HFFc6 (cell line): ENCODE measurements around the gene GRAMD1A. TPM values are rescaled to one million over a fixed set of nuclear protein-coding genes. Genes with fewer than 3 reads are reported as not detected.
"Not testable (repeated sequence)": the region's sequence is repeated elsewhere in the genome, so short reads cannot be mapped to it uniquely, and the experiment has no call there.

Source experiments
- DNase-seq: peaks from one replicate; pipeline ENCODE4 v3.0.0-alpha.2; 2018
- H3K27ac Mint-ChIP-seq: 2 replicates; pipeline ENCODE4 v1.8.0; 2020; ENCODE audit warnings: mild to moderate bottlenecking, mixed read lengths
- H3K27me3 Mint-ChIP-seq: 2 replicates; pipeline ENCODE4 v1.8.0; 2021; ENCODE audit warnings: mild to moderate bottlenecking, moderate library complexity, mixed read lengths; ENCODE audit not compliant: insufficient read depth
- H3K36me3 Mint-ChIP-seq: 2 replicates; pipeline ENCODE4 v1.8.0; 2021; ENCODE audit warnings: low read depth, mixed read lengths
- H3K4me1 Mint-ChIP-seq: 2 replicates; pipeline ENCODE4 v1.8.0; 2020; ENCODE audit warnings: low read depth, mixed read lengths
- H3K4me3 Mint-ChIP-seq: 2 replicates; pipeline ENCODE4 v1.8.0; 2020; ENCODE audit warnings: mild to moderate bottlenecking, moderate library complexity, mixed read lengths
- H3K9me3 Mint-ChIP-seq: 2 replicates; pipeline ENCODE4 v1.8.0; 2020; ENCODE audit warnings: mild to moderate bottlenecking, mixed read lengths
- total RNA-seq, 6 experiments: library from RNA; stranded (reverse); fragmentation: NEBNext Ultra II Directional; extraction: Animal tissue kit (Norgen Biotek cat#: 25700); gene quantifications; 2 replicates in 1 of 6; 3 replicates in 5 of 6; pipeline ENCODE4 v1.2.3, GENCODE V29; 2021
- TF ChIP-seq, protein P1 (sequence below): fragments of 200-600 bp; sonication (generic); IDR thresholded peaks from 2 replicates; pipeline ENCODE4 v1.5.0; 2021; ENCODE audit warnings: antibody characterized with exemption, mild to moderate bottlenecking

GRAMD1A gene
- total RNA-seq, 6 experiments from 2014 or later, result 48.2 to 51.3 (median 50.0) TPM

DNA sequence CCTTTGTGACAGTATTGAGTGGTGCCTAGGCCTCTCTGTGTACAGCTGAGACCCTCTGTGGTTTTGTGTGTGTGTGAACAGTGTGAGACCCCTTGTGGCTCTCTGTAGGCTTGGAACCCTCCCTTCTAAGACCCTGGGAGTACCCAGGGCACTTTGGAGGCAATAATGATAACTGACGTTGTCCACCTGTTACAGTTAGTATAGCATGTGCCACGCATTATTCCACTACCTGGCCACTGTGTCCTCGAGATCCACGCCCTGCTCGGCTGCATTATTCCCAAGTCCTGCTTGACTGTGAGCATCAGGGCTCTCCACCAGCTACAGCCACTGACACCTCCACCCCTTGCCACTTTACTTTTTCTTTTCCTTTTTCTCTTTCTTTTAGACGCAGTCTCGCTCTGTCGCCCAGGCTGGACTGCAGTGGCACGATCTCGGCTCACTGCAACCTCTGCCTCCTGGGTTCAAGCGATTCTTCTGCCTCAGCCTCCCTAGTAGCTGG is 2.0 kb downstream of the GRAMD1A start:
- Mint-ChIP-seq H3K9me3 (no peaks in the 10 kb centered on the region), H3K27ac (peak overlapping the region; percentile 89; the same call in 1 of the 2 replicates), H3K36me3 (peaks cover 16% of the 10 kb centered on the region), H3K27me3 (no peaks in the 10 kb centered on the region; the same call in none of the 2 replicates), H3K4me3 (peak overlapping the region; percentile 95), H3K4me1 (peaks cover 57% of the 10 kb centered on the region)
- no peak for DNase-seq
- TF ChIP-seq, protein P1, sequence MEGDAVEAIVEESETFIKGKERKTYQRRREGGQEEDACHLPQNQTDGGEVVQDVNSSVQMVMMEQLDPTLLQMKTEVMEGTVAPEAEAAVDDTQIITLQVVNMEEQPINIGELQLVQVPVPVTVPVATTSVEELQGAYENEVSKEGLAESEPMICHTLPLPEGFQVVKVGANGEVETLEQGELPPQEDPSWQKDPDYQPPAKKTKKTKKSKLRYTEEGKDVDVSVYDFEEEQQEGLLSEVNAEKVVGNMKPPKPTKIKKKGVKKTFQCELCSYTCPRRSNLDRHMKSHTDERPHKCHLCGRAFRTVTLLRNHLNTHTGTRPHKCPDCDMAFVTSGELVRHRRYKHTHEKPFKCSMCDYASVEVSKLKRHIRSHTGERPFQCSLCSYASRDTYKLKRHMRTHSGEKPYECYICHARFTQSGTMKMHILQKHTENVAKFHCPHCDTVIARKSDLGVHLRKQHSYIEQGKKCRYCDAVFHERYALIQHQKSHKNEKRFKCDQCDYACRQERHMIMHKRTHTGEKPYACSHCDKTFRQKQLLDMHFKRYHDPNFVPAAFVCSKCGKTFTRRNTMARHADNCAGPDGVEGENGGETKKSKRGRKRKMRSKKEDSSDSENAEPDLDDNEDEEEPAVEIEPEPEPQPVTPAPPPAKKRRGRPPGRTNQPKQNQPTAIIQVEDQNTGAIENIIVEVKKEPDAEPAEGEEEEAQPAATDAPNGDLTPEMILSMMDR, result no peak

DNA sequence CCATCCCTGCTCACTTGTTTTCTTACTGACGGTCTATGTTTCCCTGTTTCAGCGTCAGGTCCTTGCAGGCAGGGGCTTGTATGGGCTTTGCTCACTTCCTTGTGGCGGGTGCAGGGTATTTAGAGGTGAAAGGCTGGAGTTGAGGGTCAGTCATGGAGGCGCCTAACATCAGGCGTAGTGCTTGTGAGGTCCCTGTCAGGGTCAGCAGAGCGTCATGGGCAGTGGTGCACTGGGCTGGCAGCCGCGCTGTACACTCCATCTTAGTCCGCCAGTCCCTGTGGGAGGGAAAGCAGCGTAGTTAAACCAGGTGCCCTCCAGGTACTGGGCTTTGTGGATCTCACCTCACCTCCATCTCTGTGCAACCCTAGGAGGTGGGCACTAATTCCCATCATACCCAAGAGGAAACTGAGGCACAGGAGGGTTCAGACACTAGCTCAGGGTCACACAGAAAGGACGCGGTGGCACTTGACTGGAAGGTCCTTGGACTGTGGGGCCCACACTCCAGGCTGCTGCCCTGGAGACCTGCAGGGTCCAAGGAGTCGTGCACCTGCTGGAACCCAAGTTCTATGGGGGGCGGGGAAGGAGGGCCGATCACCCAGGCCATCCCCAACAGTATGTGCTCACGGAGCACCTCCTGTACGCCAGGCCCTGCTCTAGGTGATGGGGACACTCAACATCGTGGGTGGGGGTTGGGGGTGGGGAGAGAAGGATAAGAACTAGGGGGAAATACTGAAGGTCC is 4.6 kb downstream of the GRAMD1A start:
- Mint-ChIP-seq H3K9me3 (no peaks in the 10 kb centered on the region), H3K27ac (no peak overlapping the region), H3K4me3 (no peak overlapping the region), H3K36me3 (peaks cover 16% of the 10 kb centered on the region), H3K27me3 (no peaks in the 10 kb centered on the region), H3K4me1 (peaks cover 49% of the 10 kb centered on the region)
- TF ChIP-seq, protein P1, result no peak
- no peak for DNase-seq

- Mint-ChIP-seq H3K9me3 (no peaks in the 10 kb centered on the region), H3K27me3 (no peaks in the 10 kb centered on the region)
These were observed 5.3 kb downstream of the GRAMD1A start for GRCh38 chr19:35005256-35005977.

GRCh38 chr19:35006007-35006341 is 5.9 kb downstream of the GRAMD1A start:
- H3K9me3 Mint-ChIP-seq, H3K4me3 Mint-ChIP-seq, H3K27me3 Mint-ChIP-seq, DNase-seq: not testable (repeated sequence)
- Mint-ChIP-seq H3K27ac (peak overlapping the region; percentile 56; the same call in 1 of the 2 replicates), H3K36me3 (peaks cover 14% of the 10 kb centered on the region), H3K4me1 (peaks cover 49% of the 10 kb centered on the region)

More at GRCh38 chr19:35005256-35005977, 5.3 kb downstream of the GRAMD1A start:
- TF ChIP-seq, protein P1, result no peak
- Mint-ChIP-seq H3K36me3 (peaks cover 16% of the 10 kb centered on the region), H3K4me3 (no peak overlapping the region), H3K27ac (peak overlapping the region; percentile 56; the same call in 1 of the 2 replicates), H3K4me1 (peaks cover 49% of the 10 kb centered on the region)
- no peak for DNase-seq

DNA sequence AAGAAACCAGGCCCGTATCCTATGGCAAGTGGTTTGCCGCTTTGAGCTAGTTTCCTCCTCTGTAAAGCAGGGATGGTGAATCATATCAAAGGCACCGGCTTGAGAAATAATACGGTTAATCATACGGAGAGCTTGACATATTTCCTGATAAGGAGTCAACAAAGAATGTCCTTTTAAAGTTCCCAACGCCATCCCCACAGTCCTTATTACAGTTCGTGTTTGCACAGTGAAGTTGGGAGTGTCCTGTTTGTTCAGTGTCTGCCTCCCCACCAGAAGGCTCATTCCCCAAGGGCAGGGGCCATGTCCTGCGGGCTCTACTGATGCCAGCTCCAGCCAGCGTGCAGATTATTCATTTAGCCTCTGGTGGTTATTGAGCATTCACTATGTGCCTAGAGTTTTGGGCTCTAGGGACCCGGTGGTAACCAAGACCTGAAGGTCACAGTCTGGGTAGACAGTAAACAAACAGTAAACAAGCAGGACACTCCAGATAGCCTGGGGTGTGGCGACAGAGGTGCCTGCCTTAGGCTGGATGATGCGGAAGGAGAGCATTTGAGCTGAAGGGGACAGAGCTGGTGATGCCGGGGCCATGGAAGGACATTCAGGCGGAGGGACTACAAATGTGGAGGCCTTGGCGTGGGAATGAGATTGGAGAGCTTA is 6.3 kb downstream of the GRAMD1A start:
- Mint-ChIP-seq H3K4me3 (no peak overlapping the region; the same call in 1 of the 2 replicates), H3K36me3 (peaks cover 10% of the 10 kb centered on the region; the same call in 1 of the 2 replicates), H3K4me1 (peaks cover 44% of the 10 kb centered on the region), H3K27me3 (no peaks in the 10 kb centered on the region), H3K27ac (peak overlapping the region; percentile 53), H3K9me3 (no peaks in the 10 kb centered on the region)
- peak; percentile 35 for DNase-seq
- TF ChIP-seq, protein P1, result no peak
